ENCODE data around the gene SAC3D1.

Gene SAC3D1

GRCh38 chr11:65047581-65048422 is 6.8 kb downstream of the SAC3D1 start:
- no peak for DNase-seq (ENCODE audit: low read depth)

GRCh38 chr11:65051398-65051858 is 10.4 kb downstream of the SAC3D1 start:
- no peak overlapping the region for H3K4me3 ChIP-seq (ENCODE audit: control insufficient read depth, low read depth, low read length)
- TF ChIP-seq CTCF (conservative IDR thresholded peaks at IDR 0.05; ENCODE audit: control insufficient read depth, insufficient read depth, low read depth, low read length), result no peak
- no peak for DNase-seq (ENCODE audit: low read depth)

More at GRCh38 chr11:65047581-65048422, 6.8 kb downstream of the SAC3D1 start:
- TF ChIP-seq CTCF (conservative IDR thresholded peaks at IDR 0.05; ENCODE audit: control insufficient read depth, insufficient read depth, low read depth, low read length), result no peak
- peak overlapping the region; percentile 50 for H3K4me3 ChIP-seq (ENCODE audit: control insufficient read depth, low read depth, low read length)

GRCh38 chr11:65053827-65054508 is 13.0 kb downstream of the SAC3D1 start:
- TF ChIP-seq CTCF (conservative IDR thresholded peaks at IDR 0.05; ENCODE audit: control insufficient read depth, insufficient read depth, low read depth, low read length), result no peak
- no peak for DNase-seq (ENCODE audit: low read depth)

GRCh38 chr11:65055538-65055937 is 14.5 kb downstream of the SAC3D1 start:
- H3K4me3 ChIP-seq (ENCODE audit: control insufficient read depth, low read depth, low read length), result no peak overlapping the region
- TF ChIP-seq CTCF (conservative IDR thresholded peaks at IDR 0.05; ENCODE audit: control insufficient read depth, insufficient read depth, low read depth, low read length), result no peak
- no peak for DNase-seq (ENCODE audit: low read depth)

More at GRCh38 chr11:65053827-65054508, 13.0 kb downstream of the SAC3D1 start:
- H3K4me3 ChIP-seq (ENCODE audit: control insufficient read depth, low read depth, low read length), result no peak overlapping the region

- no peak for DNase-seq (ENCODE audit: low read depth)
- no peak overlapping the region for H3K4me3 ChIP-seq (ENCODE audit: control insufficient read depth, low read depth, low read length)
- TF ChIP-seq CTCF (conservative IDR thresholded peaks at IDR 0.05; ENCODE audit: control insufficient read depth, insufficient read depth, low read depth, low read length), result no peak
Measured at GRCh38 chr11:65056999-65057398, 16.0 kb downstream of the SAC3D1 start.

- DNase-seq (ENCODE audit: low read depth), result no peak
- TF ChIP-seq CTCF (conservative IDR thresholded peaks at IDR 0.05; ENCODE audit: control insufficient read depth, insufficient read depth, low read depth, low read length), result no peak
- no peak overlapping the region for H3K4me3 ChIP-seq (ENCODE audit: control insufficient read depth, low read depth, low read length)
Measured at GRCh38 chr11:65057526-65057925, 16.5 kb downstream of the SAC3D1 start.
